H7 (cell line): ENCODE measurements around the gene PJA2. TPM values are rescaled to one million over a fixed set of nuclear protein-coding genes. Genes with fewer than 3 reads are reported as not detected.

Experiments
- DNase-seq: peaks from one replicate; pipeline ENCODE4 v3.0.0; 2012
- H3K27me3 ChIP-seq: 2 replicates; pipeline ENCODE4 v1.6.0; 2011; ENCODE audit warnings: mild to moderate bottlenecking, low read length; ENCODE audit not compliant: control insufficient read depth, insufficient read depth
- H3K36me3 ChIP-seq: replicated peaks from 2 replicates; pipeline ENCODE4 v1.5.1; 2011; ENCODE audit warnings: low read length; ENCODE audit not compliant: control insufficient read depth, insufficient read depth
- H3K4me3 ChIP-seq: 2 replicates; pipeline ENCODE4 v1.5.1; 2011; ENCODE audit warnings: low read depth, mild to moderate bottlenecking, control low read depth, low read length, moderate library complexity; ENCODE audit not compliant: insufficient read depth
- total RNA-seq: library from RNA; depleted of rRNA; stranded (reverse); fragments of >200 nt; shearing (Covaris generic); gene quantifications from 2 replicates; pipeline ENCODE4 v1.2.3, GENCODE V29; 2014

The PJA2 gene
- total RNA-seq, 1 experiment from 2014 or later, result 48.0 TPM

- H3K36me3 ChIP-seq, result no peaks in the 10 kb centered on the region
- no peak for DNase-seq
- no peak overlapping the region for H3K4me3 ChIP-seq
- no peaks in the 10 kb centered on the region for H3K27me3 ChIP-seq
Observed at GRCh38 chr5:109390188-109390587, 19.6 kb downstream of the PJA2 start.

- DNase-seq, result no peak
- no peak overlapping the region for H3K4me3 ChIP-seq
- H3K27me3 ChIP-seq, result no peaks in the 10 kb centered on the region
- H3K36me3 ChIP-seq, result no peaks in the 10 kb centered on the region
Observed at GRCh38 chr5:109388407-109388806, 21.4 kb downstream of the PJA2 start.

GRCh38 chr5:109387408-109387974 is 22.3 kb downstream of the PJA2 start:
- Histone ChIP-seq H3K27me3 (no peaks in the 10 kb centered on the region), H3K36me3 (no peaks in the 10 kb centered on the region), H3K4me3 (no peak overlapping the region)
- DNase-seq, result no peak

- H3K27me3 ChIP-seq, result no peaks in the 10 kb centered on the region
- H3K36me3 ChIP-seq, result peaks cover 6% of the 10 kb centered on the region
- no peak for DNase-seq
- H3K4me3 ChIP-seq, result no peak overlapping the region
Observed at GRCh38 chr5:109378095-109378494, 31.7 kb downstream of the PJA2 start.

GRCh38 chr5:109374625-109375024 is 35.1 kb downstream of the PJA2 start:
- no peak for DNase-seq
- H3K27me3 ChIP-seq, result no peaks in the 10 kb centered on the region
- H3K4me3 ChIP-seq, result no peak overlapping the region
- peaks cover 6% of the 10 kb centered on the region for H3K36me3 ChIP-seq

- peaks cover 7% of the 10 kb centered on the region for H3K36me3 ChIP-seq
- DNase-seq, result no peak
- H3K4me3 ChIP-seq, result no peak overlapping the region
- no peaks in the 10 kb centered on the region for H3K27me3 ChIP-seq
Observed at GRCh38 chr5:109373932-109374331, 35.8 kb downstream of the PJA2 start.

- H3K4me3 ChIP-seq, result no peak overlapping the region
- no peak for DNase-seq
- H3K27me3 ChIP-seq, result no peaks in the 10 kb centered on the region
- H3K36me3 ChIP-seq, result peaks cover 5% of the 10 kb centered on the region
Observed at GRCh38 chr5:109370343-109370742, 39.4 kb downstream of the PJA2 start.

- H3K4me3 ChIP-seq, result no peak overlapping the region
- H3K27me3 ChIP-seq, result no peaks in the 10 kb centered on the region
- DNase-seq, result no peak
- H3K36me3 ChIP-seq, result peaks cover 6% of the 10 kb centered on the region
Observed at GRCh38 chr5:109365653-109366052, 44.1 kb downstream of the PJA2 start.

GRCh38 chr5:109364977-109365376 is 44.8 kb downstream of the PJA2 start:
- DNase-seq, result no peak
- Histone ChIP-seq H3K36me3 (peaks cover 6% of the 10 kb centered on the region), H3K27me3 (no peaks in the 10 kb centered on the region), H3K4me3 (no peak overlapping the region)

- Histone ChIP-seq H3K27me3 (no peaks in the 10 kb centered on the region), H3K36me3 (peaks cover 3% of the 10 kb centered on the region), H3K4me3 (no peak overlapping the region)
- no peak for DNase-seq
Observed at GRCh38 chr5:109359642-109360041, 50.1 kb downstream of the PJA2 start.

- Histone ChIP-seq H3K36me3 (peaks cover 3% of the 10 kb centered on the region), H3K27me3 (no peaks in the 10 kb centered on the region), H3K4me3 (no peak overlapping the region)
- DNase-seq, result no peak
Observed at GRCh38 chr5:109357807-109358206, 52.0 kb downstream of the PJA2 start.

- no peak overlapping the region for H3K4me3 ChIP-seq
- peaks cover 3% of the 10 kb centered on the region; the same call in 1 of the 2 replicates for H3K36me3 ChIP-seq
- no peak for DNase-seq
- no peaks in the 10 kb centered on the region for H3K27me3 ChIP-seq
Observed at GRCh38 chr5:109354761-109355160, 55.0 kb downstream of the PJA2 start.

- peaks cover 5% of the 10 kb centered on the region for H3K36me3 ChIP-seq
- H3K4me3 ChIP-seq, result no peak overlapping the region
- DNase-seq, result no peak
- H3K27me3 ChIP-seq, result no peaks in the 10 kb centered on the region
Observed at GRCh38 chr5:109351988-109352864, 57.5 kb downstream of the PJA2 start.

GRCh38 chr5:109350537-109351270 is 59.1 kb downstream of the PJA2 start:
- no peak for DNase-seq
- Histone ChIP-seq H3K27me3 (no peaks in the 10 kb centered on the region), H3K4me3 (no peak overlapping the region), H3K36me3 (peaks cover 5% of the 10 kb centered on the region)

- Histone ChIP-seq H3K4me3 (no peak overlapping the region), H3K27me3 (no peaks in the 10 kb centered on the region), H3K36me3 (peaks cover 6% of the 10 kb centered on the region)
- DNase-seq, result no peak
Observed at GRCh38 chr5:109349388-109349787, 60.4 kb downstream of the PJA2 start.
